ENCODE results near the gene PRDM10. TPM values are rescaled to one million over a fixed set of nuclear protein-coding genes. Genes with fewer than 3 reads are reported as not detected.
A peak's percentile ranks its signal among the peaks of the same experiment; 100 is the strongest.

The PRDM10 gene
- 10 to 100 TPM; 11.7 to 12.6 TPM for total RNA-seq

- POLR2A ChIA-PET, result interaction anchor here (0.5 to 4.6 kb wide), 18 partner anchors 11 to 1963 kb away, joined by 3 to 56 read pairs (median 4); partner anchors contain the start of genes APLP2, NFRKB and ST14
- peaks cover 2% of the 10 kb centered on the region for H3K27me3 Mint-ChIP-seq
- CTCF ChIA-PET, result interaction anchor here (0.6 to 4.6 kb wide), 7 partner anchors 10 to 914 kb away, joined by 3 to 40 read pairs (median 9); partner anchors contain the start of gene SNX19
- peaks cover 4% of the 10 kb centered on the region for H3K36me3 Mint-ChIP-seq (ENCODE audit: low read depth)
- peak within 1 kb of the TSS; percentile 97 for H3K4me3 Mint-ChIP-seq
- peak within 1 kb of the TSS; percentile 98 for H3K27ac Mint-ChIP-seq
- H3K4me1 Mint-ChIP-seq, result peaks cover 33% of the 10 kb centered on the region
- DNase-seq, result peak; percentile 91
- H3K9me3 Mint-ChIP-seq, result no peaks in the 10 kb centered on the region
Measured at GRCh38 chr11:130002352-130002845, at the start of gene PRDM10. Gene PRDM10, minus strand, starts transcription at chr11:130002835. Its CDS starts 41,871 bp downstream, at chr11:129960964.

- H3K4me3 Mint-ChIP-seq, result no peak overlapping the region
- POLR2A ChIA-PET, result no interaction called here
Measured at GRCh38 chr11:130051082-130051481, 48.4 kb upstream of the PRDM10 start.

GRCh38 chr11:130050257-130050656 lies 47.6 kb upstream of the PRDM10 start:
- no peak overlapping the region for H3K27ac Mint-ChIP-seq
- H3K36me3 Mint-ChIP-seq (ENCODE audit: low read depth), result no peaks in the 10 kb centered on the region
- no peaks in the 10 kb centered on the region for H3K9me3 Mint-ChIP-seq
- DNase-seq, result no peak
- no peak overlapping the region for H3K4me3 Mint-ChIP-seq
- ChIA-PET POLR2A (no interaction called here), CTCF (no interaction called here)
- peaks cover 12% of the 10 kb centered on the region for H3K27me3 Mint-ChIP-seq
- no peaks in the 10 kb centered on the region for H3K4me1 Mint-ChIP-seq

More at GRCh38 chr11:130051082-130051481, 48.4 kb upstream of the PRDM10 start:
- Mint-ChIP-seq H3K4me1 (no peaks in the 10 kb centered on the region), H3K27ac (no peak overlapping the region), H3K9me3 (no peaks in the 10 kb centered on the region), H3K27me3 (peaks cover 12% of the 10 kb centered on the region), H3K36me3 (ENCODE audit: low read depth) (no peaks in the 10 kb centered on the region)
- no peak for DNase-seq
- CTCF ChIA-PET, result no interaction called here

GRCh38 chr11:130049328-130049771 lies 46.7 kb upstream of the PRDM10 start:
- no peaks in the 10 kb centered on the region for H3K4me1 Mint-ChIP-seq
- no peaks in the 10 kb centered on the region for H3K36me3 Mint-ChIP-seq (ENCODE audit: low read depth)
- CTCF ChIA-PET, result interaction anchor here (0.7 kb wide), 1 partner anchor 21 kb away, joined by 3 read pairs; no protein-coding TSS in a partner anchor
- DNase-seq, result no peak
- H3K27ac Mint-ChIP-seq, result no peak overlapping the region
- no peaks in the 10 kb centered on the region for H3K9me3 Mint-ChIP-seq
- peaks cover 8% of the 10 kb centered on the region for H3K27me3 Mint-ChIP-seq
- no peak overlapping the region for H3K4me3 Mint-ChIP-seq
- POLR2A ChIA-PET, result no interaction called here

- Mint-ChIP-seq H3K4me1 (no peaks in the 10 kb centered on the region), H3K9me3 (no peaks in the 10 kb centered on the region), H3K27ac (no peak overlapping the region), H3K27me3 (peaks cover 4% of the 10 kb centered on the region), H3K36me3 (ENCODE audit: low read depth) (no peaks in the 10 kb centered on the region), H3K4me3 (no peak overlapping the region)
- ChIA-PET CTCF (no interaction called here), POLR2A (no interaction called here)
- DNase-seq, result no peak
Measured at GRCh38 chr11:130047141-130047540, 44.5 kb upstream of the PRDM10 start.

- H3K36me3 Mint-ChIP-seq (ENCODE audit: low read depth), result no peaks in the 10 kb centered on the region
- no peak for DNase-seq
- peaks cover 2% of the 10 kb centered on the region for H3K27me3 Mint-ChIP-seq
- ChIA-PET POLR2A (no interaction called here), CTCF (no interaction called here)
- no peaks in the 10 kb centered on the region for H3K9me3 Mint-ChIP-seq
- H3K27ac Mint-ChIP-seq, result no peak overlapping the region
- H3K4me1 Mint-ChIP-seq, result no peaks in the 10 kb centered on the region
- no peak overlapping the region for H3K4me3 Mint-ChIP-seq
Measured at GRCh38 chr11:130043575-130043974, 40.9 kb upstream of the PRDM10 start.

- no peak overlapping the region for H3K4me3 Mint-ChIP-seq
- no peaks in the 10 kb centered on the region for H3K4me1 Mint-ChIP-seq
- DNase-seq, result no peak
- H3K27ac Mint-ChIP-seq, result no peak overlapping the region
- no peaks in the 10 kb centered on the region for H3K9me3 Mint-ChIP-seq
- CTCF ChIA-PET, result interaction anchor here (0.7 kb wide), 1 partner anchor 128 kb away, joined by 3 read pairs; no protein-coding TSS in a partner anchor
- H3K27me3 Mint-ChIP-seq, result peaks cover 5% of the 10 kb centered on the region
- no peaks in the 10 kb centered on the region for H3K36me3 Mint-ChIP-seq (ENCODE audit: low read depth)
- POLR2A ChIA-PET, result no interaction called here
Measured at GRCh38 chr11:130042093-130042591, 39.5 kb upstream of the PRDM10 start.

- Mint-ChIP-seq H3K9me3 (no peaks in the 10 kb centered on the region), H3K27me3 (peaks cover 5% of the 10 kb centered on the region), H3K36me3 (ENCODE audit: low read depth) (no peaks in the 10 kb centered on the region), H3K4me3 (no peak overlapping the region), H3K4me1 (no peaks in the 10 kb centered on the region), H3K27ac (no peak overlapping the region)
- no peak for DNase-seq
- ChIA-PET POLR2A (no interaction called here), CTCF (no interaction called here)
Measured at GRCh38 chr11:130040281-130040940, 37.8 kb upstream of the PRDM10 start.

GRCh38 chr11:130037881-130038585 lies 35.4 kb upstream of the PRDM10 start:
- Mint-ChIP-seq H3K36me3 (ENCODE audit: low read depth) (no peaks in the 10 kb centered on the region), H3K9me3 (no peaks in the 10 kb centered on the region), H3K4me3 (no peak overlapping the region), H3K4me1 (no peaks in the 10 kb centered on the region), H3K27me3 (peaks cover 5% of the 10 kb centered on the region), H3K27ac (no peak overlapping the region)
- DNase-seq, result no peak
- ChIA-PET POLR2A (no interaction called here), CTCF (no interaction called here)

GRCh38 chr11:130037058-130037457 lies 34.4 kb upstream of the PRDM10 start:
- H3K27me3 Mint-ChIP-seq, result peaks cover 4% of the 10 kb centered on the region
- no peak overlapping the region for H3K27ac Mint-ChIP-seq
- no peaks in the 10 kb centered on the region for H3K9me3 Mint-ChIP-seq
- ChIA-PET CTCF (no interaction called here), POLR2A (no interaction called here)
- no peaks in the 10 kb centered on the region for H3K36me3 Mint-ChIP-seq (ENCODE audit: low read depth)
- H3K4me3 Mint-ChIP-seq, result no peak overlapping the region
- H3K4me1 Mint-ChIP-seq, result no peaks in the 10 kb centered on the region
- no peak for DNase-seq

GRCh38 chr11:130034236-130034635 lies 31.6 kb upstream of the PRDM10 start:
- CTCF ChIA-PET, result no interaction called here
- H3K36me3 Mint-ChIP-seq (ENCODE audit: low read depth), result no peaks in the 10 kb centered on the region
- peaks cover 3% of the 10 kb centered on the region for H3K27me3 Mint-ChIP-seq
- H3K4me3 Mint-ChIP-seq, result no peak overlapping the region
- no peak for DNase-seq
- no peaks in the 10 kb centered on the region for H3K9me3 Mint-ChIP-seq
- peaks cover 1% of the 10 kb centered on the region for H3K4me1 Mint-ChIP-seq
- POLR2A ChIA-PET, result no interaction called here
- no peak overlapping the region for H3K27ac Mint-ChIP-seq

- Mint-ChIP-seq H3K4me3 (no peak overlapping the region), H3K27me3 (no peaks in the 10 kb centered on the region), H3K27ac (no peak overlapping the region), H3K4me1 (peaks cover 2% of the 10 kb centered on the region), H3K36me3 (ENCODE audit: low read depth) (no peaks in the 10 kb centered on the region), H3K9me3 (no peaks in the 10 kb centered on the region)
- CTCF ChIA-PET, result no interaction called here
- no peak for DNase-seq
- POLR2A ChIA-PET, result interaction anchor here (0.6 kb wide), 1 partner anchor 30 kb away, joined by 3 read pairs; the partner anchor contains the start of gene PRDM10
Measured at GRCh38 chr11:130032931-130033330, 30.3 kb upstream of the PRDM10 start.

GRCh38 chr11:130031945-130032344 lies 29.3 kb upstream of the PRDM10 start:
- Mint-ChIP-seq H3K27ac (no peak overlapping the region), H3K36me3 (ENCODE audit: low read depth) (no peaks in the 10 kb centered on the region), H3K4me1 (peaks cover 2% of the 10 kb centered on the region), H3K9me3 (no peaks in the 10 kb centered on the region), H3K4me3 (no peak overlapping the region), H3K27me3 (peaks cover 2% of the 10 kb centered on the region)
- no peak for DNase-seq
- ChIA-PET CTCF (no interaction called here), POLR2A (no interaction called here)
